PFSK-1 (cell line): ENCODE results near the gene SLC5A1.

Source experiments
- POLR2AphosphoS5 ChIP-seq: IDR thresholded peaks from 2 replicates; pipeline ENCODE4 v1.6.1; 2012; ENCODE audit warnings: low read depth, mild to moderate bottlenecking, control low read depth, low read length, moderate library complexity
- TAF1 ChIP-seq: IDR thresholded peaks from 2 replicates; pipeline ENCODE4 v1.6.1; 2012; ENCODE audit warnings: low read length, control low read depth, borderline replicate concordance; ENCODE audit not compliant: insufficient read depth
- TF ChIP-seq, protein P1 (sequence below), 2 experiments: IDR thresholded peaks; 2 replicates each; pipeline versions ENCODE4 v1.6.1 to v1.8.0; 2011 to 2012; ENCODE audit warnings: low read depth in 2 of 2, low read length in 2 of 2, control low read depth in 1 of 2, inconsistent platforms in 1 of 2, mild to moderate bottlenecking in 1 of 2, moderate library complexity in 1 of 2; ENCODE audit not compliant: insufficient read depth in 1 of 2

DNA sequence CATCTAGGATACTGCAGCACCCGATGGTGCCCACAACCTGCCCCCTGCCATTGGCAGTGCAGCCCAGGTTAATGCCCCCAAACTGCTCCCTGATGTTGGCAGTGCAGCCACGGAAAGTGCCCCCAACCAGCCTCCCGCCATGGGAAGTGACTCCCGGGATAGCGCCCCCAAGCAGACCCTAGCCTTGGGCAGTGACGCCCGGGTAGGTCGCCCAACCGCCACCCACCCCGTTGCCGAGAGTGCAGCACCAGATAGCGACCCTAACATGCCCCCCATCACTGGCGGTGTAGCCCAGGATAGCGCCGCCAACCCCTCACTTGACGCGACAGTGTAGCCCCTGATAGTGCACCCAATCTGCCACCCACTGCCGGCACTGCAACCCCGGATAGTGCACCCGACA is 77.5 kb downstream of the SLC5A1 start:
- TF ChIP-seq POLR2AphosphoS5 (no peak), TAF1 (no peak)
- TF ChIP-seq, protein P1, sequence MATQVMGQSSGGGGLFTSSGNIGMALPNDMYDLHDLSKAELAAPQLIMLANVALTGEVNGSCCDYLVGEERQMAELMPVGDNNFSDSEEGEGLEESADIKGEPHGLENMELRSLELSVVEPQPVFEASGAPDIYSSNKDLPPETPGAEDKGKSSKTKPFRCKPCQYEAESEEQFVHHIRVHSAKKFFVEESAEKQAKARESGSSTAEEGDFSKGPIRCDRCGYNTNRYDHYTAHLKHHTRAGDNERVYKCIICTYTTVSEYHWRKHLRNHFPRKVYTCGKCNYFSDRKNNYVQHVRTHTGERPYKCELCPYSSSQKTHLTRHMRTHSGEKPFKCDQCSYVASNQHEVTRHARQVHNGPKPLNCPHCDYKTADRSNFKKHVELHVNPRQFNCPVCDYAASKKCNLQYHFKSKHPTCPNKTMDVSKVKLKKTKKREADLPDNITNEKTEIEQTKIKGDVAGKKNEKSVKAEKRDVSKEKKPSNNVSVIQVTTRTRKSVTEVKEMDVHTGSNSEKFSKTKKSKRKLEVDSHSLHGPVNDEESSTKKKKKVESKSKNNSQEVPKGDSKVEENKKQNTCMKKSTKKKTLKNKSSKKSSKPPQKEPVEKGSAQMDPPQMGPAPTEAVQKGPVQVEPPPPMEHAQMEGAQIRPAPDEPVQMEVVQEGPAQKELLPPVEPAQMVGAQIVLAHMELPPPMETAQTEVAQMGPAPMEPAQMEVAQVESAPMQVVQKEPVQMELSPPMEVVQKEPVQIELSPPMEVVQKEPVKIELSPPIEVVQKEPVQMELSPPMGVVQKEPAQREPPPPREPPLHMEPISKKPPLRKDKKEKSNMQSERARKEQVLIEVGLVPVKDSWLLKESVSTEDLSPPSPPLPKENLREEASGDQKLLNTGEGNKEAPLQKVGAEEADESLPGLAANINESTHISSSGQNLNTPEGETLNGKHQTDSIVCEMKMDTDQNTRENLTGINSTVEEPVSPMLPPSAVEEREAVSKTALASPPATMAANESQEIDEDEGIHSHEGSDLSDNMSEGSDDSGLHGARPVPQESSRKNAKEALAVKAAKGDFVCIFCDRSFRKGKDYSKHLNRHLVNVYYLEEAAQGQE (IDR thresholded peaks at IDR 0.05; ENCODE audit: insufficient read depth in 1 of 2, low read depth in 2 of 2, low read length in 2 of 2), result no peak
